Astrocyte (in vitro differentiated cells and primary cell): ENCODE results near the gene CLDN19.

ENCODE experiments used
- EZH2 ChIP-seq: IDR thresholded peaks from 2 replicates; pipeline ENCODE4 v1.6.1; 2012; ENCODE audit warnings: mild to moderate bottlenecking, low read length, inconsistent platforms; ENCODE audit not compliant: insufficient read depth
- TF ChIP-seq, protein P1 (sequence below): IDR thresholded peaks from 2 replicates; pipeline ENCODE4 v1.5.1; 2011; ENCODE audit warnings: low read depth, mild to moderate bottlenecking, inconsistent platforms, low read length, moderate library complexity; ENCODE audit not compliant: insufficient read depth

DNA sequence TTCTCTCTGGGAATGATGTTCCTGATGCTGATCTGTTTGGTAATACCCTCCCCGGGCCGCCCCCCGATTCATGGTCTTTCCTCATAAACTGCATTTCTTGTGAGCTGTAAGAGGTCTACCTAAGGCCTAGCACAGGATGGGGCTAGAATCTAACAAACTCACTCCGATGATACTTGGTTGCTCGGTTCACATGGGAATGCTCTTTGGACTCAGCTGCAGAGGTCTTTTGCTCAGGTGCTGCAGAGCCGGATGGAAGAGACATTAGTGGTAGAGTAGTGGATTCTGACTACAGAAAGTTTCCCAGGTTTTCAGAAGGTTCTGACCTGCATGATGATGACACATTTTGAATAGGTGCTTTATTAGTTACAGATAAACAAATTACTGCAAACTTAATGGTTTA, 36.5 kb upstream of the CLDN19 start:
- TF ChIP-seq, protein P1, sequence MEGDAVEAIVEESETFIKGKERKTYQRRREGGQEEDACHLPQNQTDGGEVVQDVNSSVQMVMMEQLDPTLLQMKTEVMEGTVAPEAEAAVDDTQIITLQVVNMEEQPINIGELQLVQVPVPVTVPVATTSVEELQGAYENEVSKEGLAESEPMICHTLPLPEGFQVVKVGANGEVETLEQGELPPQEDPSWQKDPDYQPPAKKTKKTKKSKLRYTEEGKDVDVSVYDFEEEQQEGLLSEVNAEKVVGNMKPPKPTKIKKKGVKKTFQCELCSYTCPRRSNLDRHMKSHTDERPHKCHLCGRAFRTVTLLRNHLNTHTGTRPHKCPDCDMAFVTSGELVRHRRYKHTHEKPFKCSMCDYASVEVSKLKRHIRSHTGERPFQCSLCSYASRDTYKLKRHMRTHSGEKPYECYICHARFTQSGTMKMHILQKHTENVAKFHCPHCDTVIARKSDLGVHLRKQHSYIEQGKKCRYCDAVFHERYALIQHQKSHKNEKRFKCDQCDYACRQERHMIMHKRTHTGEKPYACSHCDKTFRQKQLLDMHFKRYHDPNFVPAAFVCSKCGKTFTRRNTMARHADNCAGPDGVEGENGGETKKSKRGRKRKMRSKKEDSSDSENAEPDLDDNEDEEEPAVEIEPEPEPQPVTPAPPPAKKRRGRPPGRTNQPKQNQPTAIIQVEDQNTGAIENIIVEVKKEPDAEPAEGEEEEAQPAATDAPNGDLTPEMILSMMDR: no peak
- no peak for TF ChIP-seq EZH2
